UCSD-AML1 (cell line): ENCODE results near the gene SAYSD1.
"Not testable (repeated sequence)": the region's sequence is repeated elsewhere in the genome, so short reads cannot be mapped to it uniquely, and the experiment has no call there.

Experiments
- DNase-seq: peaks from one replicate; lab custom pipeline; 2025; ENCODE audit not compliant: unreplicated experiment; lab: John Stamatoyannopoulos, UW

The SAYSD1 gene, protein sequence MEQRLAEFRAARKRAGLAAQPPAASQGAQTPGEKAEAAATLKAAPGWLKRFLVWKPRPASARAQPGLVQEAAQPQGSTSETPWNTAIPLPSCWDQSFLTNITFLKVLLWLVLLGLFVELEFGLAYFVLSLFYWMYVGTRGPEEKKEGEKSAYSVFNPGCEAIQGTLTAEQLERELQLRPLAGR

DNA sequence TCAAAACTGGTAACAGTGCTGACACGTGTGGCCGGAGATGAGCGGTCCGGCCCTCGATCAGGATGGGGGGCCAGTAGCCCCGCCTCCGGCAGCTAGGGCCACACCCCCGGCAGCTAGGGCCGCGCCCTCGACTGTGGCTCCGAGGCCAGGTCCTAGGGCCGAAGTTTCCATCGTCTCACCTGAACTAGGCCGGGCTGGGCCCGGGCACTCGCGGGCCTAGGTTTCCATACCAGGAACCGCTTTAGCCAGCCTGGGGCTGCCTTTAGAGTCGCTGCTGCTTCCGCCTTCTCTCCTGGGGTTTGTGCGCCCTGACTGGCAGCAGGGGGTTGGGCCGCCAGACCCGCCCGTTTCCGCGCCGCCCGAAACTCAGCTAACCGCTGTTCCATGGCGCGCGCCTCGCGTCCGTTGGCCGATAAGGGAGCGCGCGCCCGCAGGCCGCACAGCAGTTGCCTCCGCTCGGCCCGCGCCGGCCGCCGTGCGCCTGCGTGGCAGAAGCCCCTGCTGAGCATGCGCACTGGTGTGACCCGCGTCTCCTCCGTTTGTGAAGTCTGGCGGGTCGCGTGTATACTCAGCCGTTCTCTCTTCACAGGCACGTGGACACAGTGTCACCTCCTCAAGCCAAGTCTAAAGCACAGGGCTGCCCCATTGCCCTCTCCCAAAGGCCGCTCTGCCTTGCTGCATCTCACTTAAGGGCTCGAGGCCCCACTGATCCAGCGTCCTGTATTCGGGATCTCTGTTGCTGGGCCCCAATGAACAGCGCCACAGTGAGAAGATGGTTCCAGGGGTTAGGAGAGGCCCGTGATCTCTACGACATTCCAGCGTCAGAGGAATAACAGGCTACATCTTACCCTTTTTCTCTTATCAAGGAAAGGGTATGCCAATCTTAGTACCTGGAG is at the start of gene SAYSD1:
Gene SAYSD1 (minus strand): TSS at position 483 of the 896 bp plus-strand sequence. CDS start 97 bp downstream, at position 386.
- peak; percentile 96 for DNase-seq

DNA sequence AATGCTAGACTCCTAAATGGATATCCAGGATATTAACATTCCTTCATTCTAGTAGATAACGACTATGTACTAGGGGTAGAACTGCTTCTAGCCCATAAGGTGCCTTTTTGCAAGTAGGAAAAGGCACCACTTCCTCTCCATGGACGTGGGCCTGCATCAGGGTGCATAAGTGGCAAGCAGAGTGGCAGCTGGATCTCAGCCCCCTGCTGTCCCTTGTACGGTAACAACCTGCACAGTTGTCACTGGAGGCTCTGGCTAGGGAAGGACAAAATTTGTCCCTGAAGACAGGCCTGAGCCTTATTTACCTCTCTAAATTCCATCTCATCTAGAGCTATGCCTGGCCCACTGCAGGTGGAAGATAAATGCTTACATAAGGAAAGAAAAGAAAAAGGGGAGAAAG is 42.5 kb upstream of the SAYSD1 start:
- DNase-seq: no peak

DNA sequence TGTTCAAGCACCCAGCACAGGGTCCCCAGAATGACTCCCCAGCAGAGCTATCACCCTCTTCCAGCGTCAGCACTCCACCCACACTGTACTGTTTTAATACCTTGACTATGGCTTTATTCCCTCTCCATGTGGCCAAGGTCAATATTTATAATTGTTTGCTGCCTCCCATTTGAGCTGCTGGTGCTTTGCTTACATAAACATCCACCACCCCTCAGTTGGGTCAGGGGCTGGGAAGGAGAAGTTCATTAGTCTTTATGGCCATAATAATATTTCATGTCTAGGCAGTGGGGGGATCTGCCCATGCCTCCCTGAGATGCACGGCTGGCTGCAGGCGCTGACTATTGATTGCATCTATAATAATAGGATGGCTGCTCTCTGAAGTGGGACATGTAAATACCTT is 41.8 kb upstream of the SAYSD1 start:
- DNase-seq: no peak

DNA sequence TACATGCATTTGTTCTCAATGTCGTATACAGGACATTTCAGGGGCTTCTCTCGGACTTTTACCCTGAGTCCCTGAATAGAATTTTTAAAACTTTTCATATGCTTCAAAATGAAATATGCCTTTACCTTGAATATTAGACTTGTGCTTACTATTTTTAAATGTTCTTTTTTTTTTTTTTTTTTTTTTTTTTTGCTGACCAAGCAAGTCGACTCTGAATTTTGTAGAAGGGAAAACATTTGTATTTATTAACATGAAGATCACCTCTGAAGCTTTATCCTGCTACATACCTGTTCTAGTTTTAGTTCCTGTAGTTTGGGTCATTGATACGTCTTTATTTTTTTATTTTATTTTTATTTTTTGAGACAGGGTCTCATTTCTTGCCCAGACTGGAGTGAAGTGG is 39.7 kb upstream of the SAYSD1 start:
- DNase-seq: no peak

DNA sequence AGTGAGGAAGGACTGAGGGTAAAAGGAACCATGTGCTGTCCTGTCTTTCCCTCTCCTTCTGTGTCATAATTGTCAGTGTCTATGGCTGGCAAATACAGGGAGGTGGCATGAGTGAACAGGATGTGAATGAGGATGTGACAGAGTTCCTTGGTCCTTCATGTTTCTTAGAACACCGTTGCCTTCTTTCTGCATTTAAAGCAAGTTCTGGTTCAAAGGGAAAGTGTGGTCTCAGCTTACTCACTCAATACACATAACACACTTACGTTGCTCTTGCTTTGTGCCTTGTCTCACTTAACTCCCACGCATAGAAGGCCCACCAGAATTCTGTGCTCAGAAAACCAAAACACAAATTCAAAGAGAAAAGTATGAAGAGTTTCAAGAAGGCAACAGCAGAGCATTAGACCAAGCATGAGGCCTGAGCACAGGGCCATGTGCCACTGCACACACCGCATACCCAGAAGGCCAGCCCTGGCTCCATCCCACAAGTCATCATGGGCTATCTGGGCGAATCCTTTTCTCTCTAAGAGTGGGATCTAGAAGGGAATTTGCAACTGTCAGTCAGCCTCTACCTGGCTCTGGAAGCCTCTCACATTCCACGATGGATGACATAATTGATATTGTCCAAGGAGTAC is 38.9 kb upstream of the SAYSD1 start:
- DNase-seq: no peak

DNA sequence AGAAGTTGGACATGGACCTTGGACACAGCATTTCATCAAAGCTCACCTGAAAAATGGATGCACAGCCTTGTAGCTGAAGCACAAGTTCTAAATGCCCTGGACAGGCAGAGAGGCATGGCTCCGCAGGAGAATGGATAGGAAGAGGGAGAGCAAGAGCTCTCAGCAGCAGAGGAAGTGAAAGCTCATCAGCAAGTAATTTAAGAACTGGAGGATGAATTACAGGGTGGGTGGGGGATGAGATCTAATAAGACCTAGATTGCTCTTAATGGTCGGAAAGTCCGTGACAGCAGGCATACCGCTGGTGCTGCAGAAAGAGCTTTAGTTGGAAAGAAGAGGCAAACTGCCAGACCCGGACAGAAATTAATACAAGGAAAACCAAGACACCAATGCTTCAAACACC is 37.3 kb upstream of the SAYSD1 start:
- no peak for DNase-seq

DNA sequence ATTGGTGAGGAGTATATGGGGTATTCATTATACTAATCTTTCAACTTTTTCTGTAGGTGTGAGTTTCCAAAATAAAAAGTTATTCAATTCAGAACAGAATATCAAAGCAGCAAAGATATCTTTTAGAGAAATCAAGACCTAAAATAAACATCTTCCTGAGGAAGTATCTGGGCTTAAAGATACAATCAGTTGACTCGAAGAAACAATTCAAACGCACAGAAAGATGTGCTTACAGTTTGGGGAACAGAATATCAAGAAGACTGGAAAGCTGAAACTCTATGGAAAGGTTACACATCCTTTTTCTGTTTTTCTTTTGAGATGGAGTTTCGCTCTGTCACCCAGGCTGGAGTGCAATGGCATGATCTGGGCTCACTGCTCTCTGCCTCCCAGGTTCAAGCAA is 36.2 kb upstream of the SAYSD1 start:
- no peak for DNase-seq

DNA sequence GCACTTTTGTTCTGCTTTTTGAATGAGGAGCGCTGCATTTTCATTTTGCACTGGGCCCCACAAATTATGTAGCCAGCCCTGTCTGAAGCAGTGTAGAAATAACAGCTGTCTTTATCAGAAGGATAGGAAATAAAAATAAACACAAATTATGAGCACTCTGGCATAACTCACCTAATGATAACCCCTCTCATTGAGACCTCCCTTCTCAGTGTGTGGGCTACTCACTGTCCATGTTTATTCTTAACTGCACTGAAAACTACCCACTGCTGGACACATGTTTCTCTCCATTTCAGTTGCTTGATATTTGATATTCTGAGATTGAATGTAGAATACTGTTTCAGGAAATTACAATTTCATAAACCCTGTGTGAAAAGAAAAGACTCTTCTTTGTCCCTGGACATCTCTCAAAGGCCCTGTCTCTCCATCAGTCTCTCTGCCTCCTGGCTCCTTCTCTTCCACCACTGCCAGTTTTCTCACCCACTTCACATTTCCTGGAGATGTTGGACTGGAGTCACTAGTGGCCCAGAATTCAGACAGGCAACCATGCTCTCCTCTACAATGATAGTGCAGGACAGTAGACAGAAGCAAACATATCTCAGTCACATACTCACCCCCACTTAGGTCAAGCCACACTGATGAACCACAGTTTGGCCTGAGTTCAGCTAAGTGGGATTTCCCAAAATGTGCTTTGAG is 29.6 kb upstream of the SAYSD1 start:
- DNase-seq: no peak

DNA sequence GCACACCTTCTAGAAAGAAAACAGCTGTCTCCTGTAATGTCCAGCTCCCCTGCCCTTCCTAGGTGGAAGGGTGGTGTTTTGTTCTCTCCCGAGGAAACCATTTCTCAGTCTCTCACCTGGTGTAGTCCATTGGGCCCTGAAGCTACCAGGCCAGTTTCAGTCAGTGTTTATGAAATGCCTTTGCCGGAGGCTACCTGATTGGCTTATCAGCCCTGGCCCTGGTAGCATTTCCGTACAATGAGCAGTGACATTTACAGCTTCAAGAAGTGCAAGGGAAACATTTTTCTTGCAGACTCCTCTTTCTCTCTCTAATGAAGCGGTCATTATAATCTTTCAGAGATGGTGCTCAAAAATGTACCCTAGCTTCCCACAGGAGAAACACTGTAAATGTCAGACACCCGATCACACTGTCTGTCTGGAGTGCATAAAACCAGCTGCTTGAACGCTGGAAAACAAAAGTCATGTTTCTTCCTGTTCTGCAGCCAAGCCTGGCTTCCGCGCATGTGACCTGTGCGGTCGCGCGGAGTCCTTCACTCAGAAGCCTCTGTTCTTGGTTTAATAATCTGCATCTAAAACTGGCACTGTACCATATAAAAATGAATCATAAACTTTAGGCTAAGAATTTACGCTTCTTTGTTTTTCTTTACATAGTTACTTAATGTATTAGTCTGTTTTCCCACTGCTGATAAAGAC is 28.4 kb upstream of the SAYSD1 start:
- no peak for DNase-seq

DNA sequence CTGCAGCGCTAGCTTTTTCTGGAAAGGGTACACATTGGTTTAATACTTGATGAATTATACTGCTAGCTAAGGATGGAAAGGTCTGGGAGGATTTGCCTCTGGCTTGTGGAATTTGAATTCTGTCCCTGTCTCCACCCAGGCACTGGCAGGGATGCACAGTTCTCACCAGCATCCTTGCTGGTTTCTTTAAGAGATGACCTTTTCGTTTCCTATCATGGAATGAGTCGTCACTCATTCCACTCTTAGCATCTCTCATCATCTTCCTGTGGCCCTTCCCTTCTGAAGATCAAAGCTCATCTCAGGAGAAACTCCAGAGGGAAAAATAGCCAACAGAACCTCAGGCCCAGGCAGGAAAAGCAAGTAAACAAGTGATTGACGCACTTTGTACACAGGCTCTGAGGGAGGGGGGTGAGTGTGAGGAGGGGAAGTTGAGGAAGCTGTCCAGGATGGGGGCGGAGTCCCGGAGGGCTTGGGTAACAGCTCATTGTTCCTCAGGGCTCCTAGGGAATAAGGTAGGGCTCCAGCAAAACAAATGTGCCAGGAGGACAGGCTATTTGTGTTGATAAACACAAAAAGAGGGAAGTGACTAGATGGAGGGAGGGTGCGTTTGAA is 25.7 kb upstream of the SAYSD1 start:
- no peak for DNase-seq

DNA sequence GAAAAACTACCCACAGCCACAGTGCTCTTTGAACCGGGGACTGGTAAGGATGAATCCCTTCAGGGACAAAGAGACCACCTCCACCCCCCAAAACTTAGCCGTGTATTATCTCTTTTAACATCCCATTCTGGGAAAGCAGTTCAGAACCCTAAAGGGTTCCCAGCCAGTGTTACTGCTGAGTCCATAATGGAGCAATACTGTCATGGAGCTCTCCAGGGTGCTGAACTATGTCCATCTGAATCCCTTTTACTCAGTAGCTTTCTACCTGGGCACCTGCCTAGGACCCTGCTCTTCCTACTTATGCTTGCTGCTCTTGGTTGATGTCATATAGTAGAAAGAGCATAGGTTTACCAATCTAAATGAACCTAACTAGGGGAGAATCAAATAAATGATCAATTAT is 22.3 kb upstream of the SAYSD1 start:
- DNase-seq: no peak

DNA sequence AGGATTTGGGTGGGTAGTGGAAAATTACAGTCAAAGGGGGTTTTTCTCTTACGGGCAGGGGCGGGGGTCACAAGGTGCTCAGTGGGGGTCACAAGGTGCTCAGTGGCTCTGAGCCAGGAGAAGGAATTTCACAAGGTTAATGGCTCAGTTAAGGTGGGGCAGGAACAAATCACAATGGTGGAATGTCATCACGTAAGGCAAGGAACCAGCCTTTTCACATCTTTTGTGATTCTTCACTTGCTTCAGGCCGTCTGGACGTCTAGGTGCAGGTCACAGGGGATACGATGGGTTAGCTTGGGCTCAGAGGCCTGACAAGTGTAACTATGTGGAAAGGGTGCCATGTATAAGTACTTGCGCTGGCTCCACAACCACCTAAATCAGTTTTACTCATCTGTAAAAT is 21.2 kb upstream of the SAYSD1 start:
- not testable (repeated sequence) for DNase-seq

DNA sequence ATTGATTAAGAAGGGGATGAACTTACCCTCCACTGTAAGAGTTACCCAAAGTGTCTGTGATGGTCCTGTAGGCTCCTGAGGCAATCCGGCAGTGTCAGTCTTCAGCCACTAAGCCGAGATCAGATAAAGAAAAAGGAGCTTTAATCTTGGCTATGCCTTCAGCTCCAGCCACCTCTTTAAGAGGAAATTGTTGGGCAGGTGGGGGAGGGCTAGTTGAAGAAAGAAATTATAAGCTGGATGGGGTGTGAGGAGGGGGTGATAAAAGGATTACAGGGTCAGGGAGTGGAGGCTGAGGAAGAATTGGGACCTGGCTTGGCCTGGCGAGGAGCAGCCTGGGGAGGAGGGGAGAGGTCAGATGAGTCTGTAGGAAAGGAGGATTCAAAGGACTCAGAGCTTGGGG is 19.8 kb upstream of the SAYSD1 start:
- DNase-seq: not testable (repeated sequence)

DNA sequence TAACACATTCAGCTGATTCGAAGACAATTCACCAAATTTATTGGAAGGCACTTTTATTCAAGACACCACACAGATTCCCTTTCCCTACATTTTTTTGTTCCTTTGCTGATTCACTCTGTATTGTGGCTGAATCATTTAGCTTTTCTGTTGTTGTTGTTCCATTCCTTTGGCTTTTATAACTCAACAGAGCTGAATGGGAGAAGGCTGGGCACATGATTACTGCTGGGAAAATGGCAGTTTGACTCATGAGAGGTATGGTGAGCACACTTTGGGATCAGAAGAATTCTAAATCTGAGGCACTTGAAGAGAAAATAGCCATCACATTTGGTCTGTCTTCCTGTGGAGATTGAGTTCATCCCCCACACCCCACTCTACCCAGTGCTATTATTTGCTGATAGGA is 15.7 kb upstream of the SAYSD1 start:
- no peak for DNase-seq

DNA sequence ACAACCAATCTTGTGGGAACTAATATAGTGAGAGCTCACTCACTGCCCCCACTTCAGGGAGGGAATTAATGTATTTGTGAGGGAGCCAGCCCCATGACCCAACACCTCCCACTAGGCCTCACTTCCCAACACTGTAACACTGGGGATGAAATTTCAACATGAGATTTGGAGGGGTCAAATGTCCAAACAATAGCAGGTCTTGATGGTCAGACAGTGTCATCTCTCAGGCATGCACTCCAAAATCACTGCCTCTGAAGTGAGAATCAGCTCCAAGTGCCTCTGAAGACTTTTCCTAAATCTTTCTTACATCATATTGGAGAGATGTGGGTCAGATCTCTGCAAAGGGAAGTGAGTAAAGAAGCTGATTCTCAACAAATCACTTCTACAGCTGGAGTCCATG is 13.8 kb upstream of the SAYSD1 start:
- DNase-seq: no peak

DNA sequence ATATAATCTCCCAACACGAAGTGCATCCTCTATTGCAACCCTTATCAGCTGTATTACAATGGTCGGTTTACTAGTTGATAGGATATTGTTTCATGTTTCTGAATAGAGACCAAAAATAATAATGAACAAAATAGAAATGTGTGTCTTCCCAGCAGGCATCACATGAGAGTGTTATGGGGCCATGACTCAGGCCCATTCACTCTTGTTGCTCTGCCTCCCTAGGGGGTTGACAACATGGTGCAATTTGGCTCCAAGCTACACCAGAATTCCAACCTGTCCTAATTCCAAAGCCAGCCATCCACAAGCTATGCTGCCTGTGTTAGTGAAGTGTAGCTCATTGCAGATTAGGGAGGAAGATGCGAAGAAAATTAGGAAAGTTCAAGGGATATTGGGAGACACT is 13.1 kb upstream of the SAYSD1 start:
- no peak for DNase-seq

DNA sequence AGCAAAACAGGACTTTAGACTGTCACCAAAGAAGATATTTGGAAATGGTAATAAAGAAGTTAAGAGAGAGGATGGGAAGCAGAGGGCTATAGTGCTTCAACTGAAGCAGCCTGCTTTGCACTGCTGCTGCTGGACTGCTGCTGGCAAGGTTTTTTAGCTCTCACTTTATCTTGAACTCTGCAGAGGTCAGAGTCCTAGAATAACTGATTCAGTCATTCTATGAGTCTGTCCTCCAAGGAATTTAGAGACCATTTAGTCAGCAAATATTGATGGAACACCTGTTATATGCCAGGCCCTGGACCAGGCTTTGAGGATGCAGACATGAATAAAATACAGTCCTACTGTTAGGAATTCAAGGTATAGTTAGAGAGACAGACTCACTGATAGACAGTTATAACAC is 9.1 kb upstream of the SAYSD1 start:
- DNase-seq: no peak

DNA sequence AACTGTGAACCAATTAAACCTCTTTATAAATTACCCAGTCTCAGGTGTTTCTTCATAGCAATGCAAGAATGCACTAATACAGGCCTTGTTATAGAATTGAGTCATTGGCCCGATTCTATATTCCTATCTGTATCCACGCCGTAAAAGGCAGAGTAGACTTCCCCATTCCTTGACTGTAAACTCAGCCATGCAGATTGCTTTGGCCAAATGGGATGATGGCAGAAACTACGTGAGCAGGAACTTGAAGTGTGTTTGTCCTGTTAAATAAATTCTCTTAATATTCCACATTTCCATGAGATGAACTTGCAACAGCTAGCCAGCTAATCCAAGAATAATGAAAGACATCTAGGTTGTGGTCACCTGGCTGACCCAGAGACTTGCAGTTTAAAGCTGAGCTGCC is 3.9 kb upstream of the SAYSD1 start:
- DNase-seq: no peak

DNA sequence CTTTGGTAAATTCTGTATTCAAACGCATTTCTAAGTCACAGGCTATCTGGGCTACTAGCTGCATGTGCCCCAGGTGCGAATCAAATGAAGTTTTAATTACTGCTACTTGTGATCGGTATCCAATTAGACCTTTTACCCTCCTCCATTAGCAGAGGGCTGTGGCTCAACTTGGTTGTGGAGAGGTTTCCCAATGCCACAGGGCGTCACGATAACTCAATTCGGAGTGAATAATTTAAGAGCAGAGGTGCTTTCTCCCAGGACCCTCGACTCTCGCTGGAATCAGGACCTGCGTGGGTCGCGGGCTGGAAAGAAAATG is 640 bp downstream of the SAYSD1 start:
- DNase-seq: no peak

DNA sequence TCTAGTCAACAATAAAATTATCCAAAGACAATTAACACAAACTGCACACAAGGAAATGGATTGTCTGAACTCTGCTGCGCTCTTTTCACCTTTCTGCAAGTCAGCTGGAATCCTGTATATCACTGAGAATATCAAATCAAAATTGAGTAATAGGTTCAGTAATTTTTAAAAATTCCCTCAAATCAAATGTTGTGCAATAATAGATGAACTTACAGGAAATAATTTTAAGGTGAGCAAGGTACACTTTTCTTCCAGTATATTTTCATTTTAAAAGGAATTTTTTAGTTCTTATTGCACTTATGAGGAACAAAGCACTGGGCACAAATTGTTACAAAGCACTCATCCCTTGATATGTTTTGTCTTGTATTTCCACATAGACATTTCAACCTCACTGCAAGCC is 1.2 kb downstream of the SAYSD1 start:
- DNase-seq: no peak

DNA sequence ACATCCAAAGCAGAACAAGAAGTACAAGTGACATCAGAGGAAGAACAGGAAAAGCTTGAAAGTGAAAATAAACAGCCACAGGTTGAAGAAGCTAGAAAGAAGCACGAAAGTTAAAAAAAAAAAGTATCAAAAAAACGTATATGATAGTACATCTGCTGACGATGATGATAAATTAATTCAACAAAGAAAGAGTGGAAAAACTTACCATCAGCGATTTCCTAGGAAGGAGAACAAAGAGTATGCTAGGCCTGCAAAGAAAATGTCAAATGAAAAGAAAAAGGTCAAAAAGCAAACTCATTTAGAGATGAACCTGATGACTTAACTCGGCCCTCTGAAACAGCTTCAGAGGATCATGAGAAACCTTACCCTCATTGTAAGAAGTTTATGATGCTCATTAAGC is 3.7 kb downstream of the SAYSD1 start:
- no peak for DNase-seq
